ENCODE results near the gene TNFRSF13B.
"Not testable (repeated sequence)": the region's sequence is repeated elsewhere in the genome, so short reads cannot be mapped to it uniquely, and the experiment has no call there.

TNFRSF13B gene

DNA sequence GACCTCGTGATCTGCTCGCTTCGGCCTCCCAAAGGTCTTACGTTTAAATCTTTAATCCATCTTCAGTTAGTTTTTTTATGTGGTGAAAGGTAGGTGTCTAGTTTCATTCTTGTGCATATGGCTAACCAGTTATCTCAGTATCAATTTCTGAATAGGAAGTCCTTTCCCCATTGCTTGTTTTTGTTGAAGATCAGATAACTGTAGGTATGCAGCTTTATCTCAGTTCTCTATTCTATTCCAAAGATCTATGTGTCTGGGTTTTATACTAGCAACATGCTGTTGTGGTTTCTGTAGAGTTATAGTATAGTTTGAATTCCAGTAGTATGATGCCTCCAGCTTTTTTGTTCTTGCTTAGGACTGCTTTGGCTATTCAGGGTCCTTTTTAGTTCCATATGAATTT is 65.2 kb downstream of the TNFRSF13B start:
- Histone ChIP-seq H3K4me3 (ENCODE audit: low read depth in 1 of 2, low read length in 2 of 2) (no peak overlapping the region), H3K79me2 (ENCODE audit: insufficient read depth, low read length) (no peaks in the 10 kb centered on the region), H4K20me1 (ENCODE audit: insufficient read depth, low read length) (no peaks in the 10 kb centered on the region), H2AFZ (ENCODE audit: low read depth, low read length) (no peak overlapping the region), H3K4me2 (ENCODE audit: insufficient read depth, low read length) (no peak overlapping the region), H3K4me1 (ENCODE audit: insufficient read depth, low read length) (no peaks in the 10 kb centered on the region), H3K9me3 (ENCODE audit: insufficient read depth, low read length, severe bottlenecking) (no peaks in the 10 kb centered on the region), H3K27me3 (ENCODE audit: insufficient read depth, low read length, poor library complexity) (no peaks in the 10 kb centered on the region), H3K27ac (ENCODE audit: low read length) (no peak overlapping the region), H3K9ac (ENCODE audit: low read depth, low read length) (no peak overlapping the region), H3K36me3 (ENCODE audit: insufficient read depth, low read length) (no peaks in the 10 kb centered on the region)
- no peak for TF ChIP-seq EZH2 (IDR thresholded peaks at IDR 0.05; ENCODE audit: borderline replicate concordance, low read depth, low read length, severe bottlenecking)
- TF ChIP-seq, protein P1, sequence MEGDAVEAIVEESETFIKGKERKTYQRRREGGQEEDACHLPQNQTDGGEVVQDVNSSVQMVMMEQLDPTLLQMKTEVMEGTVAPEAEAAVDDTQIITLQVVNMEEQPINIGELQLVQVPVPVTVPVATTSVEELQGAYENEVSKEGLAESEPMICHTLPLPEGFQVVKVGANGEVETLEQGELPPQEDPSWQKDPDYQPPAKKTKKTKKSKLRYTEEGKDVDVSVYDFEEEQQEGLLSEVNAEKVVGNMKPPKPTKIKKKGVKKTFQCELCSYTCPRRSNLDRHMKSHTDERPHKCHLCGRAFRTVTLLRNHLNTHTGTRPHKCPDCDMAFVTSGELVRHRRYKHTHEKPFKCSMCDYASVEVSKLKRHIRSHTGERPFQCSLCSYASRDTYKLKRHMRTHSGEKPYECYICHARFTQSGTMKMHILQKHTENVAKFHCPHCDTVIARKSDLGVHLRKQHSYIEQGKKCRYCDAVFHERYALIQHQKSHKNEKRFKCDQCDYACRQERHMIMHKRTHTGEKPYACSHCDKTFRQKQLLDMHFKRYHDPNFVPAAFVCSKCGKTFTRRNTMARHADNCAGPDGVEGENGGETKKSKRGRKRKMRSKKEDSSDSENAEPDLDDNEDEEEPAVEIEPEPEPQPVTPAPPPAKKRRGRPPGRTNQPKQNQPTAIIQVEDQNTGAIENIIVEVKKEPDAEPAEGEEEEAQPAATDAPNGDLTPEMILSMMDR (IDR thresholded peaks at IDR 0.05; ENCODE audit: borderline replicate concordance, extremely low read depth, low read length, poor library complexity, severe bottlenecking): no peak
- DNase-seq: no peak
- ATAC-seq (ENCODE audit: insufficient read depth, low read depth): no peak

DNA sequence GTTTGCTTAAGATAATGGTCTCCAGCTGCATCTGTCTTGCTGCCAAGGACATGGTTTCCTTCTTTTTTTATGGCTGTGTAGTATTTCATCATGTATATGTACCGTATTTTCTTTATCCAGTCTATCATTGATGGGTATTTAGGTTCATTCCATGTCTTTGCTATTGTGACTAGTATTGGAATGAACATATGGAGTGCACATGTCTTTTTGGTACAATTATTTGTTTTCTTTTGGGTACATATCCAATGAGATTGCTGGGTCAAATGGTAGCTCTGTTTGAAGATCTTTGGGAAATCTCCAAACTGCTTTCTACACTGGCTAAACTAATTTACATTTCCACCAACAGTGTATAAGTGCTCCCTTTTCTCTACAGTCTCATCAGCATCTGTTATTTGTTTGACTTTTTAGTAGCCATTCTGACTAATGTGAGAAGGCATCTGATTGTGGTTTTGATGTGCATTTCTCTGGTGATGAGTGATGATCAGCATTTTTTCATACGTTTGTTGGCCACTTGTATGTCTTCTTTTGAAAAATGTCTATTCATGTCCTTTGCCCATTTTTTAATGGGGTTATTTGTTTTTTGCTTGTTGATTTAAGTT is 66.2 kb downstream of the TNFRSF13B start:
- H3K9me3 ChIP-seq (ENCODE audit: insufficient read depth, low read length, severe bottlenecking): no peaks in the 10 kb centered on the region
- H3K4me3 ChIP-seq (ENCODE audit: low read depth in 1 of 2, low read length in 2 of 2): no peak overlapping the region
- H3K4me2 ChIP-seq (ENCODE audit: insufficient read depth, low read length): no peak overlapping the region
- H3K9ac ChIP-seq (ENCODE audit: low read depth, low read length): no peak overlapping the region
- no peaks in the 10 kb centered on the region for H3K4me1 ChIP-seq (ENCODE audit: insufficient read depth, low read length)
- DNase-seq (no peak), ATAC-seq (ENCODE audit: insufficient read depth, low read depth) (no peak)
- H3K27ac ChIP-seq (ENCODE audit: low read length): no peak overlapping the region
- H2AFZ ChIP-seq (ENCODE audit: low read depth, low read length): no peak overlapping the region
- no peak for TF ChIP-seq EZH2 (IDR thresholded peaks at IDR 0.05; ENCODE audit: borderline replicate concordance, low read depth, low read length, severe bottlenecking)
- TF ChIP-seq, protein P1 (IDR thresholded peaks at IDR 0.05; ENCODE audit: borderline replicate concordance, extremely low read depth, low read length, poor library complexity, severe bottlenecking): no peak
- H4K20me1 ChIP-seq (ENCODE audit: insufficient read depth, low read length): no peaks in the 10 kb centered on the region
- no peaks in the 10 kb centered on the region for H3K27me3 ChIP-seq (ENCODE audit: insufficient read depth, low read length, poor library complexity)
- H3K79me2 ChIP-seq (ENCODE audit: insufficient read depth, low read length): no peaks in the 10 kb centered on the region
- no peaks in the 10 kb centered on the region for H3K36me3 ChIP-seq (ENCODE audit: insufficient read depth, low read length)

- H2AFZ ChIP-seq (ENCODE audit: low read depth, low read length); H3K36me3 ChIP-seq (ENCODE audit: insufficient read depth, low read length); H3K4me2 ChIP-seq (ENCODE audit: insufficient read depth, low read length); H4K20me1 ChIP-seq (ENCODE audit: insufficient read depth, low read length); H3K4me3 ChIP-seq (ENCODE audit: low read depth in 1 of 2, low read length in 2 of 2); DNase-seq; H3K9me3 ChIP-seq (ENCODE audit: insufficient read depth, low read length, severe bottlenecking); H3K9ac ChIP-seq (ENCODE audit: low read depth, low read length); H3K4me1 ChIP-seq (ENCODE audit: insufficient read depth, low read length); ATAC-seq (ENCODE audit: insufficient read depth, low read depth); H3K27me3 ChIP-seq (ENCODE audit: insufficient read depth, low read length, poor library complexity); H3K79me2 ChIP-seq (ENCODE audit: insufficient read depth, low read length); H3K27ac ChIP-seq (ENCODE audit: low read length): not testable (repeated sequence)
Observed at GRCh38 chr17:16903070-16903469, 68.8 kb downstream of the TNFRSF13B start.

- Histone ChIP-seq H3K4me2 (ENCODE audit: insufficient read depth, low read length) (no peak overlapping the region), H3K4me3 (ENCODE audit: low read depth in 1 of 2, low read length in 2 of 2) (no peak overlapping the region)
- TF ChIP-seq, protein P1 (IDR thresholded peaks at IDR 0.05; ENCODE audit: borderline replicate concordance, extremely low read depth, low read length, poor library complexity, severe bottlenecking): no peak
- no peak for TF ChIP-seq EZH2 (IDR thresholded peaks at IDR 0.05; ENCODE audit: borderline replicate concordance, low read depth, low read length, severe bottlenecking)
Observed at GRCh38 chr17:16900288-16900882, 71.5 kb downstream of the TNFRSF13B start.

DNA sequence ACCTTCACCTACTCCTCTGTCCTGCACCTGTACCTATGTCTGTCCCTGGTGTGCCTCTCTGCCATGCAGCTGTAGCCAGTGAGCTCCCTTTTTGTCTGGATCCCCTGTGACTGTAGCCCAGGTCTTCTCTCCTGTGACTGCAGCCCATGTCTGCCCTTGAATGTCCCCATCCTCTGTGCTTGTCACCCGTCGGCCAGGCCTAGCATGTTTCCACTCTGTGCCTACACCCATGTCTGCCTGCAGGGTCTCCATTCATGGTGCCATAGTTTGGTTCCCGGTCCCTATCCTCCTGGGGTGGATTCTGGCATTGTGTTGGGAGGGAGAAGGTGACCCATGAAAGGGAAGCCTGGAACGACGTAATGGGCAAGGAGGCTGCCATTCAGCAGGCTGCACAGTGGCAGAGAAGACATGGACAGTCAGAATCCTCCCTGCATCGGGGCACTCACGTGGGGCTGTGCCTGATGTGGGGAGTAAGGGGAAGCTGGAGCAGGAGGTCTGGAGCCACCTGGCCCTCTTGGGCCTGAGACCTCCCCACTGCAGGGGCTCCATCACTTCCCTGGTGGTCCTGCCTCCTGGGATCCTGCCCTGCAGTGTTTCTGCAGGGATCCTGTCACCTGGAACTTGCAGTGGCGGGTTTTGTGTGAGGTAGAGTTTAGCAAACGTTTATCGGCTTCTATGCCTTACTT is 74.6 kb downstream of the TNFRSF13B start:
- not testable (repeated sequence) for H3K9me3 ChIP-seq (ENCODE audit: insufficient read depth, low read length, severe bottlenecking); H3K27ac ChIP-seq (ENCODE audit: low read length); ATAC-seq (ENCODE audit: insufficient read depth, low read depth); H2AFZ ChIP-seq (ENCODE audit: low read depth, low read length); H4K20me1 ChIP-seq (ENCODE audit: insufficient read depth, low read length); H3K4me3 ChIP-seq (ENCODE audit: low read depth in 1 of 2, low read length in 2 of 2); H3K27me3 ChIP-seq (ENCODE audit: insufficient read depth, low read length, poor library complexity); DNase-seq; H3K9ac ChIP-seq (ENCODE audit: low read depth, low read length); H3K4me2 ChIP-seq (ENCODE audit: insufficient read depth, low read length); H3K79me2 ChIP-seq (ENCODE audit: insufficient read depth, low read length); H3K4me1 ChIP-seq (ENCODE audit: insufficient read depth, low read length); H3K36me3 ChIP-seq (ENCODE audit: insufficient read depth, low read length)

More at GRCh38 chr17:16900288-16900882, 71.5 kb downstream of the TNFRSF13B start:
- H4K20me1 ChIP-seq (ENCODE audit: insufficient read depth, low read length): no peaks in the 10 kb centered on the region
- H3K27me3 ChIP-seq (ENCODE audit: insufficient read depth, low read length, poor library complexity): no peaks in the 10 kb centered on the region
- ATAC-seq (ENCODE audit: insufficient read depth, low read depth) (no peak), DNase-seq (no peak)
- no peak overlapping the region for H3K9ac ChIP-seq (ENCODE audit: low read depth, low read length)
- H3K79me2 ChIP-seq (ENCODE audit: insufficient read depth, low read length): no peaks in the 10 kb centered on the region
- H3K27ac ChIP-seq (ENCODE audit: low read length): no peak overlapping the region
- no peak overlapping the region for H2AFZ ChIP-seq (ENCODE audit: low read depth, low read length)
- no peaks in the 10 kb centered on the region for H3K4me1 ChIP-seq (ENCODE audit: insufficient read depth, low read length)
- no peaks in the 10 kb centered on the region for H3K9me3 ChIP-seq (ENCODE audit: insufficient read depth, low read length, severe bottlenecking)
- no peaks in the 10 kb centered on the region for H3K36me3 ChIP-seq (ENCODE audit: insufficient read depth, low read length)

Measured in DND-41 (cell line).